GM21737 (cell line): Measurements from ENCODE around the gene TMEM225B.
"Not testable (repeated sequence)": the region's sequence is repeated elsewhere in the genome, so short reads cannot be mapped to it uniquely, and the experiment has no call there.

ENCODE experiments used
- ATAC-seq: cut with Tn5 transposase; IDR thresholded peaks from one replicate; pipeline ENCODE4 v1.9.1; 2021; ENCODE audit warnings: mild to moderate bottlenecking, moderate library complexity; ENCODE audit not compliant: unreplicated experiment

The TMEM225B gene

DNA sequence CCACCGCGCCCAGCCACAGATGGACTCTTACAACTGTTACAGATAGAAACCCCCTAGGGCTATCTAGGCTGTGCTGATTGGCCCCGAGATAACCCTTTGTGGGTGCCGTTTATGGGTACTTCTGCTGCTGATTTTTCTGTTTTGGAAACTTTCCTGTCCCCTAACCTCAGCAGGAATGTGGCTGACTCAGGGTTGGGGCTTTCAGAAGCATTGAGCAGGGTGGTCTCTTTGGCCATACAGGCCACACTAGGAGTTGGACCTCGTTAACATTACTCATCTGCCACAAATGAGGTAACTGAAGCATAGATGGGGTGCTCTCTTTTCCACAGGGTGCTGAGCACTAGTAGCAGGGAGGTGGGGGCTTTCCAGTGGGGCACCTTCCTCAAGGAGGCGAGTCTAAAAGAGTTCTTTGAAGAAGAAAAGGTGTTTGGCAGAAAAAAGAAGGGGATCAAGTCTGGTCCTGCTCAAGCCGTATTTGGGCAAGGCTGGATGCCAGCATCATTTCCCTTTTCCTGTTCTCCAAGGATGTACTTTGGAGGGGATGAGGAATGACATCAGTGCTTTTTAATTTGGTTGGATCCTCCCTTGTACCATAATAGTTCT lies 25.1 kb downstream of the TMEM225B start:
- no peak for ATAC-seq

DNA sequence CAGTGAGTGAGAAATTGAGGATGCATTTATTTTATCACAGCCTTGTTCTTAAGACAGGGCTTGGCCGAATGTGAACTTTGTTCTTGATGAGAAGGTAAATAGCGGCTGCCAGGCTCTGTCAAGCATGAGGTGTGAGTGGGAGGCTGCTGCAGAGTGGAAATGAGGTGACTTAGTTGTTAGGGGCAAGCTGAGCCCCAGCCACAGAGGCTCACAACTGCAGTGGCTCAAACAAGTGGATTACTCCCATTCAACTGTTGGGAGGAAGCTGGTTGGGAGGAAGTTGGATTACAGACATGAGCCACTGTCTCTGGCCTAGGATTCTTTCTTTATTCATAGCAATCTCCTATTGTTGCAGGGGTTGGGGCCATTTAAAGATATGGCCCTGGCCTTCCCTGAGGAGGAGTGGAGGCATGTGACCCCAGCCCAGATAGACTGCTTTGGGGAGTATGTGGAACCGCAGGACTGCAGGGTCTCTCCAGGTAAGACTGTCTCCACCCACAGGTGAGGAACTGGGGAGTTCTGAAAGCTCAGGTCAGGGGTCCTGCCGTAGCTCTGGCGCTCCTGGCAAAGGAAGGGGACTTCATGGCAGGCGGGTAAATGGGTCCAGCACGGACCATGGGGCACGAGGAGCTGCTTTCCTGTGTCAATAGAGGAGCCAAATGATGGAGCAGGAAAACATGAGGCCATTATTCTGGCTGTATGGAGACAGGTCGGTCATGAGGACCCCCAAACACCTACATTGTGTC lies 25.8 kb downstream of the TMEM225B start:
- no peak for ATAC-seq

GRCh38 chr7:99624484-99624883 lies 26.4 kb downstream of the TMEM225B start:
- no peak for ATAC-seq

GRCh38 chr7:99625321-99625720 lies 27.3 kb downstream of the TMEM225B start:
- no peak for ATAC-seq

DNA sequence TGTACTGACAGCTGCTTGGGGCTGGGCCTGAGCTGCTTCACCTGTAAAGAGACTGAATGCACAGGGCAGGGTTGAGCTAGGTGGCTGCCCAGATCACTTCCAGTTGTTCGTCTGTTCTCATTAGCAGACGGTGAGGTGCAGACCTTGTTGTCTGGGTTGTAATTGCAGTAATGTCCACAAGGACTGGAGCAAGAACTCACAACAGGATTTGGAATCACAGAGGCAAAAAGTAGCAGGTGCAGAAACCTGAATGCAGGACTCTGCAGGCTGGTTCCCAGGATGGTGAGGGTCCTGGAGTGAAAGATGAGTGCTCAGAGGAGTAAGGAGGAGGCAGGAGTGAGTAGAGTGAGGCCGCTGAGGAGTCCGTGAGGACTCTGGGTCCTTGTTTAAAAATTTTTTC lies 27.9 kb downstream of the TMEM225B start:
- ATAC-seq: no peak

- no peak for ATAC-seq
These were observed 28.6 kb downstream of the TMEM225B start for GRCh38 chr7:99626661-99627060.

- ATAC-seq: no peak
These were observed 29.4 kb downstream of the TMEM225B start for GRCh38 chr7:99627513-99627912.

DNA sequence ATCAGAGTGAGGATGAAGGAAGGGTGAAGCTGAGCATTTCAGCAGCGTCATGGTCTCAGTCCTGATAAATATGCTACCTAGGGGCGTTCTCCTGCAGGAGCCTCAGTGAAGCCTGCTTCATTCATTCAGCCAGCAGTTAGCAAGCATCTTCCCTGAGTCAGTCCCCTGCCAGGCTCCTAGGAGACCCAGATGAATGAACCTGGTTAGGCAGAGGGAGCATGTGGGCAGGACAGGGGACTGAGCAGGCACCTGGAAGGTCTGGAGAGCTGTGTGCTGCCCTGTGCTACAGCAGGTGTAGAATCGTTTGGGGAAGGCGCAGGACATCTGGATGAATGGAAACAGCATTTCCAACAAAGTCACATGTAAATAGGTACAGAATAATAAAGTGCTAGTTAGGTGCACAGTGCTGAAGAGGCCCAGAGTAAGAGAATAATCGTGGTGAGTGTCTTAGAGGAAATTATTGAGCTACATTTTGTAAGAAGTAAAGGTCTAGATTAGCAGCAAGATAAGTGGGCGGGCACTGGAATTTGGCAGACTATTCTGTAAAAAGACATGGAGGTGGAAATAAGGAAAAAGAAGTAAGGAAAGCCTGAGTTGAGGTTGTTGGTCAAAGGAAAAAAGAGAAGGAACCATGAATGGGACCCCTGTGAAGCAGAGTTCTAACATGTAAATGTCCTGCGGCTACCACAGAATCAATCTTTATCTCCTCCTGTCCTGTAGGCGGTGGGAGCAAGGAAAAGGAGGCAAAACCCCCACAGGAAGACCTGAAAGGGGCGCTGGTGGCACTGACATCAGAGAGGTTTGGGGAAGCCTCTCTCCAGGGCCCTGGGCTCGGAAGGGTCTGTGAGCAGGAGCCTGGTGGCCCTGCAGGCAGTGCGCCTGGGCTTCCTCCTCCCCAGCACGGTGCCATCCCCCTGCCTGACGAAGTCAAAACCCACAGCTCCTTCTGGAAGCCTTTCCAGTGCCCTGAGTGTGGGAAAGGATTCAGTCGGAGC lies 30.7 kb downstream of the TMEM225B start:
- no peak for ATAC-seq

DNA sequence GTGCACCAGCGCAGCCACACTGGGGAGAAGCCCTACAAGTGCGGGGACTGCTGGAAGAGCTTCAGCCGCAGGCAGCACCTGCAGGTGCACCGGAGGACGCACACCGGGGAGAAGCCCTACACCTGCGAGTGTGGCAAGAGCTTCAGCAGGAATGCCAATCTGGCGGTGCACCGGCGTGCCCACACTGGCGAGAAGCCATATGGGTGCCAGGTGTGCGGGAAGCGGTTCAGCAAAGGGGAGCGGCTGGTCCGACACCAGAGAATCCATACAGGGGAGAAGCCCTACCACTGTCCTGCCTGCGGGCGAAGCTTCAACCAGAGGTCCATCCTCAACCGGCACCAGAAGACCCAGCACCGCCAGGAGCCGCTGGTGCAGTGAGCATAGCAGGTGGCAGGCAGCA lies 31.6 kb downstream of the TMEM225B start:
- no peak for ATAC-seq

DNA sequence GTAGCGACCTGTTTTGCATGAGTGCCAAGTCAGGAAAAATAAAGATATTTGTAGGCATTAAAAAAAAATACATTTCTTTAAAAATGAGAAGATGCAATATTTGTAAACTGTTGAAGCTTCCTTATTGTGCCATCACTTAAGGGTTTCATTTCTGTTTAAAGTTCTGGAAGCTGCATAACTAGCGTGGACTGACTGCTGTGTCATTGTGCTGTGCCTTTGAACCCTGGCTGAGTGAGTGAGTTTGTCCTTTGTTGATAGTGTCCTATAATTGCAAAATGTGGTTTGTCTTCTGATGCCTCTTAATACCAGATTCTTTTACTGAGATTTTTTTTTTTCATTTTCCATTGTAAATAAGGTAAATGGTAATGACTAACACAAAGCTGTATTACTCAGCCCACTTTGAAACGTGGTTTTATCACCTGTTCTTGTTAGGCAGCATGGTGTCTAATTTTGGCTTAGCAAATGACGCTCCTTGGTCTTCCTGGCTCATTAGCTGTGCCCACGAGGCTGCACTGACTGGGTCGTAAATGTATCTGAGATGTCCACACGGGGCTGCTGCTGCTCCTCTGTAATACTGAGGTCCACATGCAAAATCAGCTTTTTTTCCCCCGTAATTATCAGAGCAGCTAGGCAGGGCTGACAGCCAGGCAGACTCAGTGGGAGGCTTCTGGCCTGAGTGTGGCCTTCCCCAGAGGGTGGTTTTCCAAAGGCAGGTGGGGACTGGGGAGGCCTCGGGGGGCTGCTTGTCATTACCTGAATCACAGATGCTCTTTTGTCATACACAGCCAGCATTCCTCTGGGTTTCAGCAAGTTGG lies 33.4 kb downstream of the TMEM225B start:
- no peak for ATAC-seq

GRCh38 chr7:99637414-99637813 lies 39.3 kb downstream of the TMEM225B start:
- not testable (repeated sequence) for ATAC-seq

GRCh38 chr7:99638731-99639130 lies 40.7 kb downstream of the TMEM225B start:
- ATAC-seq: no peak

GRCh38 chr7:99639267-99639666 lies 41.2 kb downstream of the TMEM225B start:
- no peak for ATAC-seq

GRCh38 chr7:99642027-99642426 lies 44.0 kb downstream of the TMEM225B start:
- ATAC-seq: no peak

- no peak for ATAC-seq
These were observed 45.4 kb downstream of the TMEM225B start for GRCh38 chr7:99643464-99643863.

- ATAC-seq: no peak
These were observed 46.4 kb downstream of the TMEM225B start for GRCh38 chr7:99644431-99644830.

DNA sequence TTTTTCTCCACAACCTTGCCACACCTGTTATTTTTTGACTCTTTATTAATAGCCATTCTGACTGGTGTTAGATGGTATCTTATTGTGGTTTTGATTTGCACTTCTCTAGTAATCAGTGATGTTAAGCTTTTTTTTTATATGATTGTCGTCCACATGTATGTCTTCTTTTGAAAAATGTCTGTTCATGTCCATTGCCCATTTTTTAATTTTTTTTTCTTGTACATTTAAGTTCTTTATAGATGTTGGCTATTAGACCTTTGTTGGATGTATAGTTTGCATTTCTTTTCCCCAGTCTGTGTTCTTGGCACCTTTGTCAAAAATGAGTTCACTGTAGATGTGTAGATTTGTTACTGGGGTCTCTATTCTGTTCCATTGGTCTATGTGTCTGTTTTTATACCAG lies 47.5 kb downstream of the TMEM225B start:
- ATAC-seq: no peak

GRCh38 chr7:99648843-99649242 lies 50.8 kb downstream of the TMEM225B start:
- no peak for ATAC-seq

DNA sequence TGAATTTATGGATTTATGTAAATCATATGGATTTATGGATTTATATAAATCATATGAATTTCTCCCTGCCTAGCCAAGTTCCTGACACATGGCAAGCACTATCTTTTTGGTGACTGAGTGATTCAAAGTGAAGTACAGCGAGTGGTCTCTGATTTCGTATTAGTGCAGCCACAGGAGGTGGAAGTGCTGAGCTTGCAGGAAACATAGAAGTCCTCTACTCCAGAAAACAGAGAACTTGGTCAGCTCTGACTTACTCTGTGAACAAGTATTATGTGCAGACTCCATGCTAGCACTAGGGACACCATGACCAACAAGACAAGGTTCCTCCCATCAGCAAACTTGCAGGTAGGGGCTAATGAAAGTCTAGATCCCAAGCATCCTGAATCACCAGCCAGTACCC lies 53.2 kb downstream of the TMEM225B start:
- no peak for ATAC-seq

DNA sequence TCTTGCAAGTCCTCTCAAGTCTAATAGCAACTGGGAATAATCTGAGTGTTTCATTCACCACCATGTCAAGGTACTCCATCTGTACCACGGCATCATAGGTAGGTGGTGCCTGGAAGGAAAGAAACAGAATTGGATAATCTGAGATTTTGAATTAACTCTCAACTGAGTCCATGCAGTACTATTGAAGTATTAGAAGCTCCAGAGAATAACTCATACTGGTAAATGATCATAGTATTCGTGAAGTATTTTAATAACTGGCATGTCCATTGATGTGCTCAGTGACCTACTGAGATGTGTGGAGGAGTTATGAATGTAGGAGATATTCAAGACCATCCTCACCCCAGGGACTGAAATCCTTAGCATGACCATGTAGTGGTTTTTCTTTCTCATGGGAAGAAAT lies 54.6 kb downstream of the TMEM225B start:
- no peak for ATAC-seq

- not testable (repeated sequence) for ATAC-seq
These were observed 55.2 kb downstream of the TMEM225B start for GRCh38 chr7:99653269-99653668.
